HG03159 (cell line): ENCODE results near the gene RALB.
"Not testable (repeated sequence)": the region's sequence is repeated elsewhere in the genome, so short reads cannot be mapped to it uniquely, and the experiment has no call there.

ENCODE experiments used
- ATAC-seq: cut with Tn5 transposase; IDR thresholded peaks from one replicate; pipeline ENCODE4 v1.9.1; 2021; ENCODE audit warnings: mild to moderate bottlenecking, moderate library complexity; ENCODE audit not compliant: unreplicated experiment

RALB gene

DNA sequence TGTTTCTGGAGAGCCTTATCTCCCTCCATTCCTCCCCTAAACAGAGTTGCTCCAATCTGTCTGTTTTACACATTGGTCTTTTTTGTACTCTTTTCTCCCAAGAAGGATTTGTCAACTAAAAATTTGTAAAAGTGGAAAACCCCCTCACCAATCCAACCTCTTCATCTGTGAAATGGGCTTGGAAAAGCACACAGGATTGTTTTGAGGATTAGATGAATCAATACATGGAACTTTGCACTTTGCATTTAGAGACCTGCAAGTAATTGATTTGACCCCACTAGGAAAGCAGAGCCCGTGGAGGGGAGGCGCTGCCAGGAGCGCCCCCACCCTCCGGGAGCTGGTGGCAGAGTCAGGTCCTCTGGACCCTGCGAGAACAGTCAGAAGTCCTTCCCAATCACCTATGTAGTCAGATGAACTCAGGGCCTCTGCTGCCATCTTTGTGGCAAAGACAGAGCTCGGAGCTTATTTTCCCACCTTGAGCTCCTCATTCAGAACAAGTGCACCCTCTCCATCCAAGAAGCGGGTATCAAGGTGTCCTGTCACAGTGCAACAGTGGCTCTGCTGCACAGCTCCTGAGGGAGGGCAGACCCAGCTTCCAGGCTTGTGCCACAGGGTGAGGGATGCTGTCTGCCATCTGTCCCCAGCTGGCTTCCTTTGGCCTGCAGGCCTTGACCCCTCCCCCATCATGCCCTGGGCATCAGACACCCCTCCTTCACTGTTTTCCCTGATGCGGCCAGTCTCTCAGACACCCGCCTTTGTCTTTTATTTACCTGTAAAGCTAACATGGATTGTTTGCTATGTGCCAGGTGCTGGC lies 27.7 kb upstream of the RALB start:
- no peak for ATAC-seq

DNA sequence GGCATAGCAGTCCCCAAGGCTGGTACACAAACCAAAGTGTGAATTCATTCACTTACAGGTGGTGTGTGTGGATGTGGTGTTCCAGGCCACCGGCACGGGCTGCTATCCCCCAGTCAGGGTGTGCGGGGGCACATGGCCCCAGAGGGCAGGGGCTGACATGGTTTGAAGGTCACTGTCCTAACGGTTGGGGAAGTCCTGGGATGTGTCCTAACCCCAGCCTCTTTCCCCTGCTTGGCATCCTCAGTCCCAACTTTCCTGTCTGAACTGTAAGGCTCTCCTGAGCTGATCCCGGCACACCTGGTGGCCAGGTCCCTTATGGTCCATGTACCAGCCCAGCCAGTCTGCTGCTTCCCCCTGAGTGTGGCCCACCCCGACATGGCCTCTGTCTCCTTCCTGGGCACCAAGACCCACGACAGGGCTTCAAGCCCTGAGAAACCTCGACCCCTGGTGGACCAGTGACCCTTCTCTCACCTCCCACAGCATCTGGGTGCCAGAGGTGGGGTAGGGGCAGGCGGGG lies 27.0 kb upstream of the RALB start:
- no peak for ATAC-seq

DNA sequence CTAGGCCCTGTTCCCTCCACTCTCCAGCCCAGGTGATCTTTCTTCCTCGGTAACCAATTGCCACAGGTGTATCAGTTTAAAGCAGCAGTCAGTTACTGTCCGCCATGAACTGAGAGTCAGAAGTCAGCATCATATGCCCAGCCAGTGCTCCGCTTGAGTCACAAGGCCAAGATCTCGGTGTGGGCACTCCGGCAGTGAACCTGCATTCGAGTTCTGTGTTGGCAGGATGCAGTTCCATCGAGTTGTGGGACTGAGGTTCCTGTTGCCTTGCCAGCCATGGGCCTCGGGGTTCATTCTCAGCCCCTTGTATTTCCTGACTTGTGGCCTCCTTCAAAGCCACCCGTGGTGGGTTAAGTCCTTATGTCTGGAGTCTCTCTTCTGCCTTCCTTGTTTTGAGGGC lies 26.3 kb upstream of the RALB start:
- ATAC-seq: no peak

DNA sequence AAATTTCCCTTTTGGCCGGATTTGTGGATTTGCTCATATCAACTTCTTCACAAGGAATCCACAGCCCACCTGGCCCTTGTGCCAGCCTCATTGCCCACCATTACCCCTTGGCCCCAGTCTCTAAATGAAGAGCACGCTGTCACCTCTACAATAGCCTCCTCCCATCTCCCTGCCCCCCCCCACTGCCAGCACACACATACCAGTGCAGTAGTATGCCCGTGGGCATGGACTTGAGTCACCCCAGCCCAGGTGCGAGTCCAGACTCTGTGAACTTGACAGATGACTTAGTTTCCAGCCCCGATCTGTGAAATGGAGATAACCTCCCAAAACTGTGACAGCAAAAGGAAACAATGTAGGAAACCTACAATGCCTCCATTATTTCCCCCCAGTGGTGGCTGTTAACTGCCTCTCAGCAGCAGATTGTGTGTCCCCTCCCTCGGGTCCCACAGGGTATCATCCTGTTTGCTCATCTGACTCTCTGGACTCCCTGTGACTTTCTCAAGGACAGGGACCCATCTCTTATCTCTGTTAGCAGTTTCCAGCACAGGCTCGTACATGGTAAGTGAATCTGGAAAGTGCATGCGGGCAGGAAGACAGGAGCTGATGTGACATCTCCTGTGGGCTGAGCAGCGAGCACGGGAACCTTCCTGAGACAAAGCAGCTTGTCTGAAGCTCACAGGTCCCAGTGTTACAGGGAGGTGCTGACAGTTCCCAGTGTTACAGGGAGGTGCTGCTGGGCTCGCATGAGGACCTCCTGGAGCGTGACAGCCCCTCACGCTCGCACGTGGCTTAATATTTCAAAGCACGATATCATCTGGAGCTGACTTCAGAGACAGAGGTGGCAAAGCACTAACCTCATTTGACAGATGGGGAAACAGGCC lies 25.3 kb upstream of the RALB start:
- ATAC-seq: no peak

DNA sequence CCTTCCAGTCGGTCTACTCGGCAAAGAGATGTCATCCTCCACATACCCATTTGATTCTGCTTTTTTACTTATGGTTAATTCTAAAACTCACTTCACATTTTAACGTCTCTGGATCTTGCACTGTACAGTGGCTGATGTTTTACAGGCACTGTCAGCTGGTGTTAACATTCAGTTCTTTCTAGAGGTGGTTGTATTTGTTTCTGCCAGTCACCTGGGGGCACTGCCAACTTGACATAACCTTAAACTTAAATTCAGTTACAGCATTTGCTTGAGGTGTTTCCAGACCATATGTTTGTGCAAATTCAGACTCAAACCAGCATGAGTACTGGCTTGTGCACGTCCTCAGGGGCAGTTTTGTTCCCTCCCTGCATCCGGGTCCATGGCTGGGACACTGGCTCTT lies 24.1 kb upstream of the RALB start:
- ATAC-seq: no peak

DNA sequence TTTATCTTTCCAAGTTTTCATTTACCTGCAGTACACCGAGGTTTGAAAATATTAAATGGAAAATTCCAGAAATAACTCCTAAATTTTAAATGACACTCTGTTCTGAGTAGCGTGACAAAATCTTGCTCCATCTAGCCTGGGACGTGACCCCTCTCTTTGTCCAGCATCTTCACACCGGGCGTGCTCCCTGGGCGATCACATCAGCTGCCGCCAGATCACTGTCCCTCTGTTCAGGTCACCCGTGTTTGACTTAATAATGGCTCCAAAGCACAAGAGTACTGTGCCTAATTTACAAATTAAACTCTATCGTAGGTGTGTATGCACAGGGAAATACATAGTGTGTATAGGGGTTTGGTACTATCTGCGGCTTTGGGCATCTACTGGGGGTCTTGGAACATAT lies 23.3 kb upstream of the RALB start:
- no peak for ATAC-seq

DNA sequence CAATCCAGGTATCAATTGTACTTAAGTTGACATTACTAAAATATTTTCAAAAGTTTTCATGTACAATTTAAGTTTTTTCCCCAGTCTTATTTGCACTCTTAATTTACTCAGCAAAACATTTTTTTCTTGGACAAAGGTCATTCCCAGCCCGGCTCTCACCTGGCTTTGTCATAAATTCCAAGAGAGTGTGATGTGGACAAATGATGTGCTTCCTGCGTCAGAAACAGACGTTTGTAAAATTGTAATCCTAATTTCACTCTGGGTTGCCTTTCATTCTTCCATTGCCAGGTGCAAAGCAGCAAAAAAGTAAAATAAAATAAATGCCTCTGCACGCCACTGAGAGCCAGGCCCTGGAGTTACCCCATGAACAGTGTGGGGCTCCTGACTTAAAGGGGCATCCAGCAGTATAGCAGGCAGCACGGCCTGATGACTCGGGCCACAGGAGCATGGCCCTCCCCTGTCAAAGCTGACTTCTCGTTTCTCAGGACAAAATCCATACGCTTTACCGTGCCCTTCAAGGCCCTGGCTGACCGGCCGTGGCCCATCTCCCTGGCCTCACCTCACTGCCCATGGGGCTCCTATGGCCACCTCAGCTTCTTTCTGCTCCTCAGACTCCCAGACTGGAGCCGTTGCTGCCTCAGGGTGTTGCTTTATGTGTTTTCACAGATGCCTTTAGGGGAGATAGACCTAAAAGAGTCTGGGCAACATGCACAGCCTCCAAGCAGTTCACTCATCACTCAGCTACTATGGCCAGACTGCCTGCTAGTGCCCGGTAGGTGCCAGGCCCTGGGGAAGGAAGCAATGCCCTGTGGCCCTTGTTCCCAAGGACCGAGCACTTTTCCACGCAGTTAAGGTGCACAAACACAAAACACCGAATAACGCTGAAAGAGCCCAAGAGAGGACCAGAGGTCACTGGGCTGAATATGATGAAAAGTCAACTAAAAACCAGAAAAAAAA lies 21.9 kb upstream of the RALB start:
- no peak for ATAC-seq

DNA sequence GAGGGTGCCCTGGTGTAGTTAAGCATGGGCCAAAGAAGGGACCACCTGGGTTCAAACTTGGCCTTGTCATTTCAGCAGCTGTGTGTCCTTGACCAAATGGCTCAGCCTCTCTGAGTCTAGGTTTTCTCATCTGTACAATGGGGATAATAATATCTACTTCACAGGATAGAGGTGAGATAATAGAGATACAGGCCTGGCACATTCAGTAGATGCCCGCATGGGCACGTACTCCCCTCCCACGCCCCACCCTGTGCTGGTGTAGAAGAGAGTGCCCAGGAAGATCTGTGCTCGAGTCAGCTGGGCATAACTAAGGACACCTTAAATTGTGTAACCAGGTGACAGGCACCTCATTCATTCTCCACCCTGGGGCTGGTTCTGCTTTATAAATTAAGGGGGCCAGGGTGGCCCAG lies 21.1 kb upstream of the RALB start:
- peak; percentile 11 for ATAC-seq

DNA sequence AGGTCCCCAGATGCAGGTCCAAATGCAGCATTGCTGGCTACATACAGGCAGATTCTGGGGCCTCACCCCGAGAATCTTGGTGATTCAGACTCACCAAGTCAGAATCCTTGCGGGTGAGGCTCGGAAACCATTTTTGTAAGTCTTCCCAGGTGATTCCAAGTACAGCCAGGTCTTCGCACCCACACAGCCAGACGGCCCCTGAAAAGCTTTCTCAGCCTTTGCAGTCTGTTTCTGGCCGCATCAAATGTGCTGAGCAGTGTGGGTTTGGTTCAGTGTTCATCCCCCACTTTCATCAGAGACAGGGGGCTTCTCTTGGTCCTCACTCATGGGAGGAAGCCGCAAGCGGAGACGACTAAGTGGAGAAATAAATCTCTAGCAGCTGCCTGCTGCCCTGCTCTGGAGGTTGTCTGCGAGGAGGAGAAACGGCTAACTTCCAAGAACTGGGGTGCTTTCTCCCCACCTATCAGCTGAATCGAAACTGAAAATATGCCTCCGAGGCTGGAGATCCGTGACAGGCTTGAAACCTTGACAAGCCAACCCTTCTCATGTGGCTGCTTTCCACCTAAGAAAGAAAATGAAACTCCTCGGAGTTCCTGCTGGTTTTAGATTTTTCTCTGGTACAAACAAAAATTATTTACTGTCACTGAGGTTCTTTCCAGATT lies 20.5 kb upstream of the RALB start:
- peak; percentile 87 for ATAC-seq

DNA sequence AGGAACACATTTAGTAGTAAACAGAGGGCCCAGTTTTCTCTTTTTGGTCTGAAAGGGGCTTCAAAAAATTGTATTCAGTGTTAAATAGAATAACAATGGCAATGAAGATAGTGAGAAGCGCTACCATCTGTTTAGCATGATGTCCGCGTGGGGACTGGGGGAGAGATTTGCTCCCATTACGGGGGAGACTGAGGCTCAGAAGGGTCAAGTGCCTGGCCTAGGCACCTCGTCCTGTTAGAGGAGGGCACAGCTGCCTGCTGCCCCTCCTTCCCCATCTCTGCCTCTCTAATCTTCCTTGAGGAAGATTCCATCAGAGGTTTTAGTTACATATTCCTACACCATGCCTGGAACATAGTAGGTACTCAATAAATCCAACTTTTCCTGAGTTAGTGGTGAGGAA lies 19.4 kb upstream of the RALB start:
- ATAC-seq: no peak

DNA sequence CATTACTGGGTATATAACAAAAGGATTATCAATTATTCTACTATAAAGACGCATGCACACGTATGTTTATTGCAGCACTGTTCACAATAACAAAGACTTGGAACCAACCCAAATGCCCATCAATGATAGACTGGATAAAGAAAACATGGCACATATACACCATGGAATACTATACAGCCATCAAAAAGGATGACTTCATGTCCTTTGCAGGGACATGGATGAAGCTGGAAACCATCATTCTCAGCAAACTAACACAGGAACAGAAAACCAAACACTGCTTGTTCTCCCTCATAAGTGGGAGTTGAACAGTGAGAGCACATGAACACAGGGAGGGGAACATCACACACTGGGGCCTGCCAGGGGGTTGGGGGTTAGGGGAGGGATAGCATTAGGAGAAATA lies 17.5 kb upstream of the RALB start:
- ATAC-seq: not testable (repeated sequence)

DNA sequence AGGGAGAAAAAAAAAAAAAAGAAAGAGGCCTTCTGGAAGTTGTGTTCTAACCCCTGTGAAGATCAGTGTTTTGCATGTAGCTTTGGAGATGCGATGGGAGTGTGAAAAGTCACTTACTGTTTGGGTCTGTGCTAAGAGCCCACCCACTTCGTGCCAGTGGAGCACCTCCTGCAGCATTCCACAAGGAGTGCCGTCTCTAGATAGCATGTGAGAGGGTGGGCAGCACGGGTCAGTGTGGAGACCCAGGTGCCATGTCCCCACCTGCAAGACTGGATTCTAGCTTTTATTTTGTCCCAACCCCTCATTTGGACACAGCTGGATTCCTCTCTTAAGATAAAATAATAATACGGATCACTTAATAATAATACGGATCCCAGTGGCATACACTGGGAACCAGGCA lies 17.0 kb upstream of the RALB start:
- no peak for ATAC-seq

DNA sequence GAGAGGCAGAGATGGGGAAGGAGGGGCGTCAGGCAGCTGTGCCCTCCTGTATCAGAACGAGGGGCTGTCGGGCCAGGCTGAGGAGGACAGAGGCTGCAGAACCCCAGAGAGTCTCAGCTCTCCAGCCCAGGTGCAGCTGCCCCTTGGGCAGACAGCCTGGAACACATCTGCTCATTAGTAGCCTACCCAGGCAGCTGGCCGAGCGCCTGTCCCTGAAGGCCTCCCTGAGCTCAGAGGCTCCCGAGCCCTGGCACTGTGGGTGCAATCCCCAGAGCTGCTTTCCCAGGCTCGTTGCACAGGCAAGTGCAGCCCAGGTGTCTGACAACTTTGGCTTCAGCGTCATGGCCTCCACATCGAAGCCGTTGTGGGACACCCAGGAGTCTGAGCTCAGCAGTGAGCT lies 16.3 kb upstream of the RALB start:
- no peak for ATAC-seq

DNA sequence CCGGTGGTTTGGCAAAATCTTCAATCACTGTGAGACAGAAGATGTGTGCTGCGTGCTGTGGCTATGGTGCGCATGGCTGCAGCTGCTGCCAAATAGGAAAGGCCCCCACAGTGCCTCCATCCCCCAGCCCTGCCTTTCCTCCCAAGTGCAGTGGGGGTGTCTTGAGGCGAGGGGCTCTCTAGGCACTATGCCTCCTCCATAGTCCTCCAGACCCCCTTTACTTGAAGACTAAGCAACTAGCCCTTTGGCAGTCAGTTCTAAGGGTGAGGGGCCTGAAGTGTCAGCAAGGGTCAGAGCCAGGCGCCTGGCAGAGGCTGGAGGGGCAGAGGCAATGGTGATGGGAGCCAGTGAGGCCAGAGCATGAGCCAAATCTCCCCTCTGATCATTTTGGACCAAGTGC lies 15.9 kb upstream of the RALB start:
- ATAC-seq: no peak

DNA sequence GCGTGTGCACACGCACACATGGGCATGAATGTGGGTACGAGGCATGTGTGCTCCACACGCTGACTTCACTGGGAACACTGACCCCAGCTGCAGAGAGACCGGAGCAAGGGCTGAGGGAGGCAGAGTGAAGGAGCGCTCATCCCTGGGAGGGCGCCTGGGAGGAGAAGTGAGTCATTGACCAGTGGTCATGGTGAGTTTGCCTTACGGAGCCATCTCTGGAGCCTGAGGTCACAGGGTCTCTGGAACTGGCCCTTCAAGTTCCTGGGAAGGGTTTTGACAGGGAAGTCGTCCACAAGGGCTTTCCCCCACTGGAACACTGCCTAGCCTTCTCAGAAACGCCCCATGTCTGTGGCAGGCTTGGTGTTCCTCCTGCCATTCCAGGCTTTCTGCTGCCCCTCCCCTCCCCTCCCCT lies 15.2 kb upstream of the RALB start:
- ATAC-seq: no peak

DNA sequence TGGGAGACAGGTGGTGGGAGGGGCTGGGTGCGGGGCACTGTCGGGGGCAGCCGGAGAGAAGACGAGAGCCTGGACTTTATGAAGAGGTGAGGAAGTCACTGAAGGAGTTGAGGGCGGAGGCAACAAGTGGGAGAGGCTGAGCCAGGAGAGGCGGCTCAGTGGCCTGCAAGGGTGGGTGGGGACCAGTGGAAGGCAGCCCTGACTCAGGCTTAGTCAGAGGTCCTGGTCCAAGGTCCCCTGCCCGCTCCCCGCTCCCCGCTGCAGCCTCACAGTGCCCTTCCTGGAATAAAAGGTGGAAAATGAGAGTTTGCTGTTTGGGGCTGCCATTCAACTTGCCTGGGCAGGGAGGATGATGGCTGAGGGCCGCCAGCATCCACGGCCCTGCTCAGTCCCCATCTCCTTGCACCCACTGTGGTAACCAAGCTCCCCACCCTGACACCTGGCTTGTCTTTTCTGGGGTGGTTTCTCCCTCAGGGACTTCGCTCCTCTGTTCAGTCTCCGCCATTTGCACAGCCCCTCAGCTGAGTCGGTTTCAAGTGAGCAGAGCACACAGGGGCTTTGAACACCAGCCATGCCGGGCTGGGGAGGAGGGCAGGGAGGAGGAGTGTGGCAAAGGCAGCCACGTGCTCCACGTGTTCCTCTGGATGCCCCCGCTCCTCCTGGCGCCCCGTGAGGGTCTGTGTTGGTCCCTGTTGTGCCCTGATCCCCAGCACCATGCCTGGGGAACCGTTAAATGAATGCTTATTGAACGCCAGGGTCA lies 13.7 kb upstream of the RALB start:
- ATAC-seq: no peak

DNA sequence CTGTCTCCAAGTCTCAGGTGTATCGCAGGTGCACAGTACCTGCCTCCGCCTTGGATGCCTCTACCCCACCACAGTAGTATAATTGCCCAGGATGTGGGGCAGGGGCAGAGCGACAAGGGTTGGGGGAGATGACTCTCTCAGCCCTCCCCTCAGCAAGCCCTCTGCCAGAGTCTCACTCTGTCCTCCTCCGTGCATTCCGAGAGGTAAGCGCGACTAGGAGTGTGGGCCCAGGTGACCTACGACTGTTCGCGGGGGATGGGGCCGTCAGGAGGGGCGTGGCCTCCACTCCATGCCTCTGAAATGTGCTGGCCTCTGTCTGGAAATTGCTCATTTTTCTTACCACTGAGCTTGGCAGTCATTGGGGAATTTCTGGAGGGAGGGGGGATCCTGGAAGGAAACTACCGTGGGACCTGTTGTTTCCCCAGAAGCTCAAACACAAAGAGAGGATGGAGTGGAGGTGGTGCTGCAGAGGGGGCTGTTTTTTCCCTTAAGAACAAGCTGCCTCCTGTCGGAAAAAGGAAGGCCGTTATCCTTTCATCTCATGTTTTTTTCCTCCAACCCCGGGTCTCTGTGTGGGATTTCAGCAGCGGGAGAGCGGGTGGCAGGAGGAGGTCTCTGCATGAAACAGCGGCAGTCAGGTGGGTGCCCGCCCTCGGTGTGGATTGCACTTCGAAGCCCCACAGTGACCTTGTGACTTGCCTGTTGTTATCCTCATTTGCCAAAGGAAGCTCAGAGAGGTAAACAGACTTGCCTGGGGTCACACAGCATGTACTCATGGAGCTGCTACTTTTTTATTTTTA lies 13.0 kb upstream of the RALB start:
- no peak for ATAC-seq

DNA sequence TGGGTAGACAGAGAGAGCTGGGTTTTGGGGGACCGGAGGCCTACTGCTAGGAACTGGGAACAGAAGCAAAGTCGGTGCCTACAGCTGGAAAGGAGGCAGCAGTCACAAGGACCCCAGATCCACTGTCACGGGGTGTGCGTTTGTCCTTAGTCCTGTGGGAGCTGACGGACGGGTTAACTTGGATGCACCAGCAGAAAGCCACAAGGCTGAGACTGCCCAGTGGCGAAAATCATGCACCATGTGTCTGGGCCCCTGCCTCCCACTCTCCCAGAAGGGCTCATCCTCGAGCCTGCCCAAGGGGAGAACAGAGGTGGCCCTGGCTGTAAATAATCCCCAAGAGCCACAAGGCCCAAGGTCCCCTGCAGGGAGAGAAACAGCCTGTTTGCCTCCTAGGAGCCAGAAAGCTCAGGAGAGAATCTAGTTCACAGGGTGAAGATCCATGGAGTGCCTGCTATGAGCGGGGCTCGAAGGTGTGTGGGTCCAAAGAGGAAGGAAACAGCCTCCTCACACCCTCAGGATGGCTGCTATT lies 11.7 kb upstream of the RALB start:
- ATAC-seq: no peak

DNA sequence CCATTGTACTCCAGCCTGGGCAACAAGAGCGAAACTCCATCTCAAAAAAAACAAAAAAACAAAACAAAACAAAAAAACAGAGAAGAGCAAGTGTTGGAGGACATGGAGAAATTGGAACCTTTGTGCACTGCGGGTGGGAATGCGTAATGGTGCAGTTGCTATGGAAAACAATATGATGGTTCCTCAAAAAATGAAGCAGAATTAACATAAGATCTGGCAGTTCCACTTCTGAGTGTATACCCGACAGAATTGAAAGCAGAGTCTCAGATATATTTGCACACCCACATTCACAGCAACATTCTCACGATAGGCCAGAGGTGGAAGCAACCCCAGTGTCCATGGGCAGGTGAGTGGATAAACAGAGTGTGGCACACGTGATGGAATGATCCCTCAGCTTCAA lies 11.0 kb upstream of the RALB start:
- no peak for ATAC-seq
